ENCODE results near the gene LRP1B. TPM values are rescaled to one million over a fixed set of nuclear protein-coding genes. Genes with fewer than 3 reads are reported as not detected.

Gene LRP1B
- total and polyA plus RNA-seq, 4 donors = 0.01 to 0.84 (median 0.17) TPM

- Histone ChIP-seq H3K9ac (ENCODE audit: low read depth in 1 of 2, low read length in 2 of 2) (no peak overlapping the region), H3K27ac (ENCODE audit: low read depth in 1 of 2, low read length in 2 of 2) (no peak overlapping the region), H3K4me3 (ENCODE audit: low read depth in 1 of 3, low read length in 3 of 3) (no peak overlapping the region), H3K4me1 (ENCODE audit: control insufficient read depth in 4 of 4, insufficient read depth in 4 of 4, low read length in 3 of 4) (no peaks in the 10 kb centered on the region), H3K36me3 (ENCODE audit: control insufficient read depth in 4 of 4, insufficient read depth in 3 of 4, low read depth in 1 of 4, low read length in 3 of 4) (no peaks in the 10 kb centered on the region), H3K27me3 (ENCODE audit: control insufficient read depth in 4 of 4, insufficient read depth in 4 of 4, low read length in 3 of 4) (no peaks in the 10 kb centered on the region), H3K9me3 (ENCODE audit: control insufficient read depth in 4 of 4, low read length in 3 of 4) (no peaks in the 10 kb centered on the region)
- no peak for TF ChIP-seq REST (IDR thresholded peaks at IDR 0.05)
- WGBS = 82% methylated on average over 2 of the region's 2 CpGs
- DNase-seq (ENCODE audit: low spot score) = no peak
Observed at GRCh38 chr2:141411419-141411818, 719.4 kb downstream of the LRP1B start.

DNA sequence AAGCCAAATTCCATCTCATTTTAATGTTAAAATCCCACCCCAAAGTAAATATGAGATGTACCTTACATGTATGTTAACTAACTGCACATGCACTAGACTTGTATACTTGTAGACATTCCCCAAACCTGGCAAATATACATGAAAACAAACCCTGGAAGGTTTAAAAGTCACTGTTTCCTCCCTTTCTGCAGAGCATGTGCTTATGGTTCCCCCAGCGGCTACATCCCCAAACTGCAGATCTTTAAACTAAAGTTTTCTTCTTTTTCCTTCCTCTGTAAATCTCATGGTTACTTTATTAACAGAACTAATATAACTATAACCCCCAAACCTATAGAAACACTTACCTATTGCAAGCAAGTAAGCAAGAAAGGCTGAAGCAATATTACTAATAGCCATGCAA is 731.5 kb downstream of the LRP1B start:
- no peak overlapping the region for H3K27ac ChIP-seq (ENCODE audit: low read depth in 1 of 2, low read length in 2 of 2)
- no peak for TF ChIP-seq FOXA2 (IDR thresholded peaks at IDR 0.05)
- no peak for TF ChIP-seq RXRA (IDR thresholded peaks at IDR 0.05)
- TF ChIP-seq CTCF (IDR thresholded peaks at IDR 0.05; ENCODE audit: low read depth, low read length, missing input control) = peak; percentile 47
- no peak for TF ChIP-seq SP1 (IDR thresholded peaks at IDR 0.05)
- no peak for TF ChIP-seq HNF4G (IDR thresholded peaks at IDR 0.05)
- TF ChIP-seq, protein P1, sequence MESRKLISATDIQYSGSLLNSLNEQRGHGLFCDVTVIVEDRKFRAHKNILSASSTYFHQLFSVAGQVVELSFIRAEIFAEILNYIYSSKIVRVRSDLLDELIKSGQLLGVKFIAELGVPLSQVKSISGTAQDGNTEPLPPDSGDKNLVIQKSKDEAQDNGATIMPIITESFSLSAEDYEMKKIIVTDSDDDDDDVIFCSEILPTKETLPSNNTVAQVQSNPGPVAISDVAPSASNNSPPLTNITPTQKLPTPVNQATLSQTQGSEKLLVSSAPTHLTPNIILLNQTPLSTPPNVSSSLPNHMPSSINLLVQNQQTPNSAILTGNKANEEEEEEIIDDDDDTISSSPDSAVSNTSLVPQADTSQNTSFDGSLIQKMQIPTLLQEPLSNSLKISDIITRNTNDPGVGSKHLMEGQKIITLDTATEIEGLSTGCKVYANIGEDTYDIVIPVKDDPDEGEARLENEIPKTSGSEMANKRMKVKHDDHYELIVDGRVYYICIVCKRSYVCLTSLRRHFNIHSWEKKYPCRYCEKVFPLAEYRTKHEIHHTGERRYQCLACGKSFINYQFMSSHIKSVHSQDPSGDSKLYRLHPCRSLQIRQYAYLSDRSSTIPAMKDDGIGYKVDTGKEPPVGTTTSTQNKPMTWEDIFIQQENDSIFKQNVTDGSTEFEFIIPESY (IDR thresholded peaks at IDR 0.05) = no peak
- TF ChIP-seq RAD21 (IDR thresholded peaks at IDR 0.05) = peak; percentile 62 to 82
- TF ChIP-seq NR2F2 (IDR thresholded peaks at IDR 0.05) = no peak
- TF ChIP-seq TAF1 (conservative IDR thresholded peaks at IDR 0.05) = no peak
- no peak for TF ChIP-seq YY1 (IDR thresholded peaks at IDR 0.05)
- no peak for TF ChIP-seq ATF3 (IDR thresholded peaks at IDR 0.05)
- TF ChIP-seq GABPA (IDR thresholded peaks at IDR 0.05 in 1 of 2, conservative IDR thresholded peaks at IDR 0.05 in 1 of 2) = no peak
- no peak for TF ChIP-seq HNF4A (conservative IDR thresholded peaks at IDR 0.05)
- no peaks in the 10 kb centered on the region for H3K9me3 ChIP-seq (ENCODE audit: control insufficient read depth in 4 of 4, low read length in 3 of 4)
- WGBS = 42% methylated on average over 1 of the region's 1 CpG
- no peaks in the 10 kb centered on the region for H3K4me1 ChIP-seq (ENCODE audit: control insufficient read depth in 4 of 4, insufficient read depth in 4 of 4, low read length in 3 of 4)
- DNase-seq (ENCODE audit: low spot score) = no peak
- H3K4me3 ChIP-seq (ENCODE audit: low read depth in 1 of 3, low read length in 3 of 3) = no peak overlapping the region
- H3K9ac ChIP-seq (ENCODE audit: low read depth in 1 of 2, low read length in 2 of 2) = no peak overlapping the region
- H3K27me3 ChIP-seq (ENCODE audit: control insufficient read depth in 4 of 4, insufficient read depth in 4 of 4, low read length in 3 of 4) = no peaks in the 10 kb centered on the region
- H3K36me3 ChIP-seq (ENCODE audit: control insufficient read depth in 4 of 4, insufficient read depth in 3 of 4, low read depth in 1 of 4, low read length in 3 of 4) = no peaks in the 10 kb centered on the region
